GM19025 (cell line): ENCODE measurements around the gene SLC38A10.

Experiments
- ATAC-seq: cut with Tn5 transposase; IDR thresholded peaks from one replicate; pipeline ENCODE4 v1.9.1; 2021; ENCODE audit warnings: mild to moderate bottlenecking, low read depth, moderate library complexity; ENCODE audit not compliant: unreplicated experiment

The SLC38A10 gene

DNA sequence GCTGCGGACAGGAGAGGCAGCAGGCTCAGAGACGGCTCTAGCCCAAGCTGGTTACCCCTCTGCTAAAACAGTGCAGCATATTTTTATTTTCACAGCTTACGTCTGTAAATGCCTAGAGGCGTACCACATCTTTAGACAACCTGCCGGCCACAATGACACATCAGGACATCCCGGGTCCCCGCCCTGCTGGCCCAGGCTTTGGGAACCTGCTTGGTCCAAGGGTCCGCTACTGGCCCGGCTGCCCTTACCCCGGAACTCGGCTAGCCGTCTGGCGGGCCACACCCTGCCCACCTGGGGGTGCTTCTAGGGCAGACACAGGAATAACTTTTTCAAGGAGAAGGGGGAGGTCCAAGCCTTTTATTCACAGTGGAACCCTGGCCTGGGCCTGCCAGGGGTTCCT is 76.6 kb downstream of the SLC38A10 start:
- no peak for ATAC-seq

DNA sequence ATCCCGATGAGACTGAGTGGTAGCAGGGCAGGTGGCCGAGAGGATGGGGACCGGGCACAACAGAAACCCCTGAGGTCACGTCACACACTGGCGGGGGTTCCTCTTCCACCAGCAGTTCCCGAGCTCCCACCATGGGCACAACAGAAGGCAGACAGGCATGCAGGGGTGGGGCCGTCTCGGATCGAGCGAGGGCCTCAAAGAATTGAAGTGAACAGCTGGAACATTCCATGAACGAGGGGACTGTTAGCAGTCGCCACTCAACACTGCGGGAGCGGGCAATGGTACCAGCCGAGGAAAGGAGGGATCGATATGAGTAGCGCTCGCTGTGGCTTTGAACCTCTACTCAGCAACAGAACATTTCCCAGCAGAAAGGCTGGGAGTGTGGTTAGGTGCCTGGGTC is 77.6 kb downstream of the SLC38A10 start:
- ATAC-seq = no peak

- no peak for ATAC-seq
Observed at GRCh38 chr17:81213978-81214377, 81.1 kb downstream of the SLC38A10 start.

GRCh38 chr17:81212365-81212764 is 82.7 kb downstream of the SLC38A10 start:
- no peak for ATAC-seq

GRCh38 chr17:81210868-81211267 is 84.2 kb downstream of the SLC38A10 start:
- no peak for ATAC-seq

GRCh38 chr17:81210466-81210865 is 84.6 kb downstream of the SLC38A10 start:
- ATAC-seq = no peak

DNA sequence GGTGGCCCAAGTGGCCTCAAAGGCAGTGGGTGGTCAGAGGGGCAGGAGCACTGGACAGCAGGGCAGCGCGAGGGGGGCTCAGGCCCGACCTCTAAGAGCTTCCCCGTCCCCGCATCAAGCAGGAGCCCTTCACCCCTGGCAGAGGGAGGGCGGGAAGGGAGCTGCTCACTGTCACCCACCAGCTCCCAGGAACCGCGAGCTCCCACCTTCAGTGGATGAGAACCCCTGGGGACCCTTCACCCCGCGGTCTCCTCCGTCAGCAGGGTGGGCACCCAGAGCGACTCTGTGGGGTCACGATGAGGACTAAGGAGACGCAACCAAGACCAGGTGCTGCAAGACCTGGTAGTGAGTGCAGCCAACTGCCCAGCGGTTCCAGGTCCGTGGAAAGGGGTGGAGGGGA is 86.0 kb downstream of the SLC38A10 start:
- no peak for ATAC-seq

GRCh38 chr17:81208651-81209050 is 86.5 kb downstream of the SLC38A10 start:
- no peak for ATAC-seq

DNA sequence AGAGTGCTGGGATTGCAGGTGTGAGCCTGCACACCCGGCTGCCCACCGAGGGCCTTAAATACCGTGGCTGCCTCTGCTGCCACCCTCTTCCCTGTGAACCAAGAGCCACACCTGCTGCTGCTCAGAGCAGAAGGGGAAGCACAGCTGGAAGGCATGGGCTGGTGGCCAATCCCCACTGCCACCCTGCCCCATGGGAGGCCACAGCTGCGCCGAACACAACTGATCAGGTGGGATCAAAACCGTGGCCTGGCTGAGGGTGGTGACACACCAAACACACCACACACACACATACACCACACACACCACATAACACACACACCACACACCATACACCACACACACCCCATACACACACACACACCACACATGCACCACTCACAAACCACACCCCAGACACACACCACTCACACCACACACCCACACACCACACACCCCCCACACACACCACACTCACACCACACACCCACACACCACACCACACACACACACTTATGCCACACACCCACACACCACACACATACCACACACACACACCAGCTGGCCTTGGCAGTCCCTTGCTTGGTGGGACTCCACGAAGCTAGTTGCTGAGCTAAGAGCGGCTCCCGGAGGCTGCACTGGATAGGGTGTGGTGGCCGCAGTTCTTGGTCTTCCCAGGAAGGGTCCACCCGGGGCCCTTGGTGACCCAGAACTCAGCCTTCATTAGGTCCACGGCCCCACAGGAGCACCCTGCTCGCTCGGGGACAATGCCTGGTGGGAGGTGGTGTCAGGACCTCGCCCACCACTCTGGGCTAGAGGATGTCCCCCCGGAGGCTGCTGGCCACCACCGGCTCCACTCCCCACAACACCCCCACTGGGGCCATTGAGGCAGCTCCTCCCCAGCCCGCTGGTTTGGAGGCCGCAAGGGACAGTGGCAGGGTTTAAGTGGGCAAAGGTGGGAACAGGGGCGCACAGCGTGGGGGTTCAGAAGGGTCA is 87.2 kb downstream of the SLC38A10 start:
- ATAC-seq = no peak

- no peak for ATAC-seq
Observed at GRCh38 chr17:81206657-81207056, 88.5 kb downstream of the SLC38A10 start.

- ATAC-seq = no peak
Observed at GRCh38 chr17:81206166-81206565, 88.9 kb downstream of the SLC38A10 start.

GRCh38 chr17:81204578-81204977 is 90.5 kb downstream of the SLC38A10 start:
- no peak for ATAC-seq

DNA sequence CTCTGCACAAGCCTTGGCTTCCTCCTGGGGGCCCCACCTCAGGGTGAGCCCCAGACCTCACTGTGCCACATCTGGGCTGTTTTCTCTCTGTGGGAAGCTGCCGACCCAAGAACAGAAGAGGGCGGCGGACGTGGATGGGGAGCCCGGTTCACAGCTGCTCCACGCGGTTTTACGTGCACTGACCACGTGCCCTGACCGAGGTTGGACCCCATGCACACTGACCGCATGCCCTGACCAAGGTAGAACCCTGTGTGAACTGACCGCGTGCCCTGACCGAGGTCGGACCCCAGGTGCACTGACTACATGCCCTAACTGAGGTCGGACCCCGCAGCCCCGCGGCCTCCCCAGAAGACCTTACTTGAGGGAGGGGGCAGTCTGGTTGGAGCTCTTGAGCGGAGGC is 92.0 kb downstream of the SLC38A10 start:
- ATAC-seq = no peak

DNA sequence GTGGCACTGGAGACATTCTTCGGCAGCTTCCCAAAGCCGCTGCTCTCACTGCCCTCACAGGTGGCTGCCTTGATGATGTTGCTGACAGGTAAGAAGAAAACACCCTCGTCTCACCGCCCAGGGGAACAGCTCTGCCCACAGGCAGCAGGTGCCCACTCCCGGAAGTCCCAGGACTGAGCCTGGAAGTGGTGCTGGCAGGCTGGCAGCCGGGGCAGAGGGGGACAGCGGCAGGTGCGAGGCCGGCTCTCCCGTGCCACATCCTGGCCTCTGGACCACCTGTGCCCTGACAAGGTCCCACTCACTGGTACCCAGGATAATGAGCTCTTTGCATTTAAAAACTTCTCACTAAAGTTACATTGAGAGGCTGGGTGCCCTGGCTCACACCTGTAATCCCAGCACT is 92.8 kb downstream of the SLC38A10 start:
- ATAC-seq = no peak

GRCh38 chr17:81200695-81201580 is 94.2 kb downstream of the SLC38A10 start:
- no peak for ATAC-seq

DNA sequence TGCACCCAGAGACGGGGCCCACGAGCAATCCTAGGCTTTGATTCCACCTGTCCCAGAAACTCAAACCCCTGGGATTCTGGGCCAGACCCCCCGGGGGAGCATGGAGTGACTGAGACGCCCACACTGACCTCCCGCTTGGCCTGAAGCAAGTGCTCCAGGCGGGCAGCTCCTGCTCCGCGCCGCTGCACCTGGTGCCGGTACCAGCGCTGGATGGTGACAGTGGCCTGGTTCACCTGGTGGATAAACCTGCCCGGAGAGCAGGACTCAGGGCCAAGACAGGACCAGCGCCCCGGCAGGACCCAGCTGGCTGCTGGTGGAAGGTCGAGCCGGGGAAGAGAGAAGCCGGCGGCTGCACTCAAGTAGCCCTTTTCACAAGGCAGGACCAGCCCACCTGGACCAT is 94.9 kb downstream of the SLC38A10 start:
- ATAC-seq = no peak

GRCh38 chr17:81199482-81199830 is 95.7 kb downstream of the SLC38A10 start:
- ATAC-seq = no peak

DNA sequence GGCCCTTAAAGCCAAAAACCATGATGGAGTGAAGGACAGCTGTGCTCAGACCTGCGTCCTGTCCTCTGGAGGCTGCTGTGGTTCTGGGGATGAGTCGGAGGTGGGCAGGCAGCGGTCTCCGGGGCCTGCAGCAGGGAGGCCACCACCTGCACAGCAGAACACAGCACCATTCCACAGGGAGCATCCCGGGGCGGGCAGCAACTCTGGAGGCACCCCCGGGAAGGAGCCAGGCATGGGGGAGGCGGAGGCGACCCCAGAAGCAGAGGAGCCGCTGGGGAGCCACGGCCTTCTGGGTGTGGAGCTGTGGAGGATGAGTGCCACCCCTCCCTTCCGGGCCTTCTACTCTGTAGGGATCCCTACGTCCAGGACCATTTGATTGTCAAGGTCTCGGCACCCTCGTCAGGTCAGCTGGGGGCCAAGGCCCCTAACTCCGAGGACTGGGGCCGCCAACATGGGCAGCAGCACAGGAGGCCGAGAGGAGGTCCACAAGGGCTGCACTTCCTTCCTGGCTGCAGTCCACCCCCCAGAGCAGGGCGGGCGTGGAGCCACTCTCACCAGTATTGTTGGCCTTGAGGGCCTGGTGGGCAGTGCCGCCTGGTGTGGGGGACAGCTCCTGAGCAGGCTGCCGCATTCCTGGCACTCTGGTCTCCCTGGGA is 96.2 kb downstream of the SLC38A10 start:
- no peak for ATAC-seq

DNA sequence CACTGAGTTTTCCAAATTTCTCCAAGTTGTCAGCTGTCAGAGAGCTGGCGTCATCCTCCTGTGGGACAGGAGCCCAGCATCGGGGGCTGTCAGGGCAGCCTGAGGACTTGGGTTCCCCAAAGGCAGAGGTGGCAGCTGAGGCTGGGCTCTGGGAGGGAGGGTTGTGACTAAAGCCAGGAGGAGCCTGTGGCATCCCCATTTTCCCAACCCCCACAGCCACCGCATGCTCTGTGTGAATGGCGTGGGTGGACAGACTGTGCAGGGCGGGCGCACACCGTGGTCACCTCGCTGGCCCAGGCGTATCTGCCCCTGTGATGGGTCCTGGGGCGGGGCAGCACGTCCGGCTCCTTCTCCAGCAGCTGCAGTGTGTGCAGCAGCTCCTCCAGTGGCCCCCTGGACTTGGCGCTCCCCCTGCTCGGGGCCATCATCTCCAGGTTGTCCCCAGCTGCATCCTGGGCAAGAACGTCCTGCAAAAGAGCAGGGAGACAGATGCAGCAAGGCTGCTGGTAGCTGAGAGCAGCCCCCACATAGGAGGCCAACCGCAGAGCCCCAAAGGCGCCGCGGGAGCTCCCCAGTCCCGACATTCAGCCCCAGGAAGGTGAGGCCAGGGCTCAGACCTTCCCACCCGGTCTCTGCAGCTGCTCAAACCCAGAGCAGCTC is 97.1 kb downstream of the SLC38A10 start:
- ATAC-seq = no peak

DNA sequence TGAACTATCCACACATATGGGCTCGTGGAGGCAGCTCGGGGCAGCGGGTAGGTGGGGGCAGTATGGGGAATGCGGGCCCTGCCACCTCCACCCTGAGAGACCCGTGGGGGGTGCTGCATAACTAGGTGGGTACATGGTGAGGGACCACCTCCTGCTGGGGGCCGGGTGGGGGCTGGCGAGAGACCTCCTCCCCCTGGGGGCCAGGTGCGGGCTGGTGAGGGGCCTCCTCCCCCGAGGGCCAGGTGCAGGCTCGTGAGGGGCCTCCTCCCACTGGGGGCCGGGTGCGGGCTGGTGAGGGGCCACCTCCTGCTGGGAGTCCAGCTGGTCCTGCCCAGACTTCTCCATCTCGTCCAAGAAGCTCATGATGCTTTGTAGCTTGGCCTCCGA is 97.7 kb downstream of the SLC38A10 start:
- no peak for ATAC-seq
